ENCODE data around the gene ARID3B. TPM values are rescaled to one million over a fixed set of nuclear protein-coding genes. Genes with fewer than 3 reads are reported as not detected.
"Not testable (repeated sequence)": the region's sequence is repeated elsewhere in the genome, so short reads cannot be mapped to it uniquely, and the experiment has no call there.

The ARID3B gene
- total and polyA plus RNA-seq, 2 of the 4 experiments (the other 2 are of a cell fraction) = 2.5 to 5.0 TPM

- H2BK120ac ChIP-seq (ENCODE audit: low read depth, low read length); H3K56ac ChIP-seq (ENCODE audit: extremely low read depth, insufficient read depth, low read length); intact Hi-C loops (cut with micrococcal nuclease); H4K8ac ChIP-seq (ENCODE audit: low read depth in 2 of 2, low read length in 2 of 2); H3K23ac ChIP-seq (ENCODE audit: low read depth, low read length); H3K4me2 ChIP-seq (ENCODE audit: low read depth, low read length); H2BK15ac ChIP-seq (ENCODE audit: low read depth, low read length); DNase-seq; ATAC-seq (ENCODE audit: low read depth); H3K27me3 ChIP-seq (ENCODE audit: control insufficient read depth, insufficient read depth, low read length); H2AFZ ChIP-seq (replicated peaks; ENCODE audit: low read length, poor library complexity); H3K4me1 ChIP-seq (ENCODE audit: control insufficient read depth, insufficient read depth, low read length); H4K5ac ChIP-seq (ENCODE audit: low read depth, low read length); POLR2A ChIA-PET (ENCODE audit: unreplicated experiment); H2AK9ac ChIP-seq (replicated peaks; ENCODE audit: low read depth, low read length, poor library complexity); BruUV-seq (replicated peaks); in situ Hi-C loops (cut with MboI; ENCODE audit: low sequenced_read_pairs); H3K4me3 ChIP-seq (ENCODE audit: insufficient read depth, low read depth, low read length); H4K91ac ChIP-seq (ENCODE audit: insufficient read depth, low read depth, low read length); H2AK5ac ChIP-seq (ENCODE audit: low read depth, low read length); CTCF ChIA-PET; H3K9ac ChIP-seq (ENCODE audit: low read depth, low read length); H3K9me1 ChIP-seq (ENCODE audit: insufficient read depth, low read length); H3K14ac ChIP-seq (replicated peaks; ENCODE audit: low read depth, low read length); H2BK5ac ChIP-seq (ENCODE audit: low read depth, low read length, poor library complexity, severe bottlenecking); H3K9me3 ChIP-seq (ENCODE audit: control insufficient read depth, insufficient read depth, low read length); dilution Hi-C loops (cut with HindIII; ENCODE audit: low sequenced_read_pairs, unreplicated experiment); H3K4ac ChIP-seq (ENCODE audit: low read depth, low read length); H3K27ac ChIP-seq (ENCODE audit: insufficient read depth, low read length); H2BK20ac ChIP-seq (ENCODE audit: low read depth, low read length); H3K18ac ChIP-seq (ENCODE audit: low read depth, low read length): not testable (repeated sequence)
- Histone ChIP-seq H3K79me1 (ENCODE audit: low read depth in 1 of 2, low read length in 2 of 2) (peaks cover 0 to 24% of the 10 kb centered on the region in 2 experiments; a peak in 2 of 4 replicates), H4K20me1 (ENCODE audit: insufficient read depth, low read length) (peaks cover 55% of the 10 kb centered on the region), H3K36me3 (ENCODE audit: control insufficient read depth, insufficient read depth, low read length) (peaks cover 84% of the 10 kb centered on the region)
- no CpG with 5 or more reads among the region's 10 CpGs for WGBS, 2 experiments (ENCODE audit: extremely low coverage in 2 of 2, insufficient read length in 1 of 2)
These were observed 88.7 kb downstream of the ARID3B start for GRCh38 chr15:74629696-74630095.

Data from IMR-90 (cell line).